NCI-H2081 (cell line): ENCODE measurements around the gene PITPNM2.

Experiments used
- DNase-seq, 2 experiments: peaks; one replicate each; lab custom pipeline; 2025; lab: John Stamatoyannopoulos, UW

Gene PITPNM2

DNA sequence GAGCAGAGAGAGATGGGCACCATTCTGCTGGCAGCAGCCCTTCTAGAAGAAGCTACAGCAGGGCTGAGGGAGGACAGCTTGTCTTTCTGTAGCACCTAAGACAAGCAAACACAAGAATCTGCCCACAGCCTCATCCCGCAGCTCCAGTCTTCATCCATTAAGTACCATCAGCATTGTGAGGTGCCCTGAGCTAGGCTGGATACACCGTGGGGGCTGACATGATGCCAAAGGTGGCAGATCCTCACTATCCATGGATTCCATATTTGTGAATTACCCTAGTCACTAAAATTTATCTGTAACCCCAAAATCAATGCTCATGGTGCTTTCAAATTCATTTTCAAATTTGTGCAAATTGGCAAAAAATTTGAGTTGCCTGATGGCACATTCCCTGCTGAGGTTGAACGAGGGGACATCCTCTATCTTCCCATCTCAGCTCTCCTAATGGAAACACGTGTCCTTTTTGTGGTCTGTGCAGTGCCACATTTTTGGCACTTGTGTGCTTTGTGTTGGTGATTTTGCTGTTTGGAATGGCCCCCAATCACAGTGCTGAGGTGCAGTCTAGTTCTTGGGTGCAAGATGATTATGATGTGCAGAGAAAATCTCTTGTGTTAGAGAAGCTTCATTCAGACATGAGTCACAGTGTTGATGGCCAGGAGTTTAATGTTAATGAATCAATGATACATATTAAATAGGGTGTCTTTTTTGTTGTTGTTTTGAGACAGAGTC lies 7.0 kb downstream of the PITPNM2 start:
- DNase-seq, result no peak

DNA sequence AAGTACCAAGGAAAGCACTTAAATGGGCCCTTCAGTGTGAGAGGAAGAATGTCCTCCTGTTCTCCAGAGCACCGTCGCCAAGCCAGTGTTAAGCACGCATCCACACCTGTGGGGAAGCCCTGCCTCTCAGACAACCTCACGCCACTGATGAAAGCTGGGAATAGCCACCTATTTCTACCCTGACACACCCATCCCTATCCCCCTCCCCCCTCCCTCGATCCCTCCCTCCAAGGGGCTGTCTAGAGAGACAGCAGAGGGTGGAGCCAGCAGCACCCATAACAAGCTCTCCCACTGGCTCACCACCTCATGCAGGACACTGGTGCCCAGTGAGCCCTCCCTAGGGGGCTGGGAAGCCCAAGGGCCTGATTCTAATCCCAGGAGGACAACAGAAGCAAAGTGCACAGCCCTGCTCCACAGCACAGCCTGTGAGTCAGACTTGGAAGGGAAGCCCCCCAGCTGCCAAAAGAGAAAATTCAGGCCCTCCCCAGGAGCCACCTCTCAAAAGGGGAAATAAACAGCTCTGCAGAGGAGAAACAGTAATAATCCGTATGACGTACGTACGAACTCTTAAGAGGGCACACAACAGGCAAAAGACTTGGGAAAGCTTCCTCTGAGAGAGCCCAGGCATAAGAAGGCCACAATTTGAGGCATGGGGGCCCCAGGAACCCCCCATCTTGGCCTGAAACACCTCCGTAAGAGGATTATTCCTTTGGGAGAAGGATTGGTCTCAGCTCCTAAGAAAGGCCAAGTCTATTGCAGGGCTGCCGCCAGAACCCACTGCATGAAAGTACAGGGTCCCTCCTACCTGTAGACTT lies 7.8 kb downstream of the PITPNM2 start:
- DNase-seq, result no peak

DNA sequence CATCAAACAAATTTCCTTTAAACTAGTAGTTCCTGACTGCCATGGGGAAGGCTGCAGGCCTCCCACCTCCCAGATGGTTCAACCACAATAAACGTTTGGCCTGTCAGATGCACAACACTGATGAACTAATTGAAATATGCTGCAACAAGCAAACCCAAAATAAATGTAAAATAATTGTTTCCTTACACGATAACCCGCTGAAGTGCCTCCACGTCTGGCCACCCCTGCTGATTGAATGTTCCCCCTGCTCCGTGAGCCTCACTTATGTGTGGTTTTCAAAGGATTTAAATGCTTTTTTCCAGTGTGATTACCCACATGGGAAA lies 8.4 kb downstream of the PITPNM2 start:
- DNase-seq, result no peak

DNA sequence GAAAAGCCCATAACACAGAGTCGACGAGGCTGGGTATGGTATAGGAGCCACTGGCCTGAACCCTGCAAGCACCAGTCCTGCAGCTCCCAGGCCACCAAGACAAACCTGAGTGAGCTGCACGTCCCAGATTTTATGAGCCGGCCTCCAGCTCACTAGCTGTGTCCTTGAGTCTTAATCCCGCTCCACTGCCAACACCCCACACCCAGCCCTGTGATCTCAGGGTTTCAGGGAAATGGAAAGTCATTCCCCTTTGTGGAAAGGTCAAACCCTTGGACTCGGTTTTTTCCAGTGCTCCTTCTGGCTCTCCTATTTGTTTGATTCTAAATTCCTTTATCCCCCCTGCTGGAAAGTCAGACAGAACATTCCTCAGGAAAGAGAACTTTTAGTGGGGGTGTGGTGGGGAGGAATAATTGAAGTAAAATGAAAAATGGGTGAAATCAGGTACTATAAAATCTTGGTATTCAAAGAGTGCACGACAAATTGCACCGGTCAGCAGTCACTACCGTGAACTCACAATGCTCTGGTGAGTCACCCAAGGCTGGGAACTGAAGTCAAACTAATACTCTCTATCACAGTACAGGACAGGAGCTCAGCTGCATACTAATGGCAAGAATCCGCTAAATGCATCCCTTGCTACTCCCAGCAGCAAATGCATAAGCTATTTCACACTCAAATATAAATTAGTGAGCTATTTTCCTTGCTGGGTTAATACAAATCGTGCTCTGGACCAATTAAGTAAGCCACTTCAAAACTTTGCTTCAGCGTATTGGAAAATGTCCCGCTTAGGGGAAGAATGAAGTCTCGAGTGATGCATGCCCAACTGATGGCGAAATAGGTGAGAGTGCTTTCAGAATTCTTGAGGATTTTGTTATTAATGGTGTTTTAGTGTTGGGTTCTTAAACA lies 9.0 kb downstream of the PITPNM2 start:
- no peak for DNase-seq

DNA sequence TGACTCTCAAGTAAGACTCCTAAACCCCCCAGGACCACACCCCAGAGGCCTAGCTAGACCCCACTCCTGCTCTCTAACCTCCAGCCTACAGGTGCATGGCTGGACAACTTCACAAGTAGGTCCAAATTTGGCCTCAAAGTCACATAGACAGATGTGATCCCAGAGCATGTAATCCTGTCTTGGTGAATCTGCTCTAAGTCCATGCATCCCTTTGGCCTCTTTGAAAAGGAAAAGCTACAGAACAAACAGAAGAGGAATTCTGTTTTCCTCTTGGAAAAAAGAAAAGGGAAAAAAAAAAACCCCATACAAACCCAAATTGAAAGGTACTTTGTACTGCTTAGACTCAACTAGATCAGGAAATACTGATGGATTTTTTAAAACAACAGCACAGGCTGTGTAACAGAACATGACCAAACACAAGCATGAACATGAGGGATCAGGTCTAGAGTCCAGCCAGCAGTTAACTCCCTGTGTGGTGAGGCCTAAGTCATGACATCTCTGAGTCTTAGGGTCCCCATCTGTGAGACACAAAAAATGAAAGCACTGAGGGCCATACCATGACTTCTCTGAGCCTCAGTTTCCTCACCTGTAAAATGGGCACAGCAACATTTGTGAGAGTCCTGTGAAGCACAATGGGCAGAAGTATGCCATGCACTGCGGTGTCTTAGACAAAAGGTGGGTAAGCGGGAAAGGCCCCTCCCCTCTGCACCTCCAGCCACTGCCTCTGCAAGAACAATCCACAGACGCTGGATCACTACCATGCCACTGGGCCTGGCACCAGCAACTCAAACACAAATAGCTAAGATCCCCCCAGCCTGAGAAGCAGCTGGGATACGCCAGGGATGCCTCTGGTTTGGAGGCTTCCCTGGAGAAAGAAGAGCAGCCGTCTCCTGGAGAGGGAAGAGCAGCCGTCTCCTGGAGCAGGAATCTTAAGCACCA lies 9.9 kb downstream of the PITPNM2 start:
- no peak for DNase-seq

DNA sequence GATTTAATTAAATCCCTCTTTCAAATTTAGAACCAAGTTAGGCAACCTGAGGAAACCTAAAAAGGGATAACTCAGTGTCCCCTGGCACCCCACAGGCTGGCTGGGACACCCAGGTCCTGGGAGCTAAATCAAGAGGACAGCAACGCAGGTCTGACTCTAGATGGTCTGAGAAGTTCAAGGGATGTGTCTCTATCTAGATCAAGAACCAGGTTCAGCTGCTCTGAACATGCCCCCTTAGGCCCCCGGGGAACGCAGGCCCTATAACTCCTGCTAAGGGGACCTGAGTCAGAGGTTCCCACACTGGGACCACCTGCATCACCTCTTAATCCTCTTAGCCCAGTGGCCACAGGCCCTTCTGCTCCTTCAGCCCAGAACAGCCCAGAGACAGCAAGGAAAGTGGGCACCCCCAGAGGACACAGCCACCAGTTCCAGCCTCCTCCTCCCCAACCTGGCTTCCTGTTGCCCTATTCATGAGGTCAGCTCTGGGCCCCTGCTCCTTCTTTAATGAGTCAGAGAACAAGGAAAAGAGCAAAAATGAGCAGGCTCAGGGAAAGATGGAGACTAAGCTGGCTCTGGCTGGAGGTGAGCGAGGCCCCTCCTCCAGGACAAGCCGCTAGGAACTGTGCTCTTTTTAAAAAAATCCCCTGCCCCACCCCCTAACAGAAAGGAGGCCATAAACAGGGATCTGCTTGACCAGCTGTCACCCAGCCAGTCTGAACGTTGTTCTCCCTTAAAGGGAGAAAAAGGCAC lies 10.8 kb downstream of the PITPNM2 start:
- DNase-seq, result no peak

DNA sequence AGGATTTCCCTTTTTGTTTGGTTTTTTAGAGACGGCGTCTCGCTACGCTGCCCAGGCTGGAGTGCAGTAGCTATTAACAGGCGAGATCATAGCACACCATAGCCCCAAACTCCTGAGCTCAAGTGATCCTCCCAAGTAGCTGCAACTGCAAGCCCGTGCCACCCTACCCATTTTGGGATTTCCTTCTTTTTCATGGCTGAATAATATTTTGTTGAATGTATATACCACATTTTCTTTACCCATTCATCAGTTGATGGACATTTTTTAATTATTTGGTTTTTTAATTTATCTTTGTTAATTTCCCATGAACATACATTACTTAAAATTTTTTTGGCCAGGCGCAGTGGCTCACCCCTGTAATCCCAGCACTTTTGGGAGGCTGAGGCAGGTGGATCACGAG lies 15.2 kb downstream of the PITPNM2 start:
- no peak for DNase-seq

DNA sequence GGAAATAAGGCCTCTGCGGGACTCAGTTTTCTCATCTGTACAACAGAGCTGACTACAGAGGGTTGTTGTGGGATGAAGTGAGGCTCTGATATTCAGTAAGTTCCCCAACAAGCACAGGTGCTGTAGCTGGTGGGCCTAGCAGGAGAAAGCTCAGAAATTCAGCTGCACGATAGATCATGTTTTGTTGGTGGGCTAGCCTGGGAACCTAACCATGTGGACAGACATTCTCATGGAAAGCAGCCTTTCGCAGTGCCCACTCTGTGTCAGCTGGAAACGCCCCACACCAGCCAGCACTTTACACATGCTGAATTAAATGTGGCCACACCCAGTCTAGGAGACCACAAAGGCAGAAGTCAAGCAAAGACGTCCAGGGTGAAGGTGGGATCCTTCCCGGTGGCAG lies 16.1 kb downstream of the PITPNM2 start:
- DNase-seq, result no peak

DNA sequence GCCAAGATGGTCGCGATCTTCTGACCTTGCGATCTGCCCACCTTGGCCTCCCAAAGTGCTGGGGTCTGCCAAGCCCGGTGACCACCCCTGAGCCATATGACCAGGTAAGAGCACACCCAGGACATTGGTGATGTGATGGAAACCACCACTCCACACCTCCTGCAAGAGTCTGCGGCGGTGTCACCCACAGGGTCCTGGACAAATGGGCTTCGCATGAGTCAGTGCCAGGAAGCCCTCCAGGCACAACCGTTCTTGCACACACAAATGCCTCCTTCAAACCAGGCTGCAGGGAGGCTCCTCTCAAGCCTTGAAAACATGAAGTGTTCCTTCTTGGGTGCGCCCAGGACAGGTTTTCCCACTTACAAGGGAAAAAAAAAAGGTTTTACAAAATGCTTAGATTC lies 16.6 kb downstream of the PITPNM2 start:
- DNase-seq, result no peak

DNA sequence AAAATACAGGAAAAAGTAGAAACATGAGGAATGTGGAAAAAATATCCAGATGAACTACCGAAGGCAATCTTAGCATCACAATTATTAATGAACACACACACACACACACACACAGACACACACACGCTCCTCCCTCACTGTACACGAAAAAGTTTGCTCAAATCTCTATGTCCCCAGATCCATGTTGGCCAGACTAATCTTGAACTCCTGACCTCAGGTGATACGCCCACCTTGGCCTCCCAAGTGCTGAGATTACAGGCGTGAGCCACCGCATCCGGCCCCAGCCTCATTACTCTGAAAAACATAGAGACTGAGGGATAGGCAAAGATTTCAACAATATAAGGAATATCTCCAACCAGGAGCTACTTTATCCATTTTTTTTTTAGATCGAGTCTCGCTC lies 17.2 kb downstream of the PITPNM2 start:
- no peak for DNase-seq

DNA sequence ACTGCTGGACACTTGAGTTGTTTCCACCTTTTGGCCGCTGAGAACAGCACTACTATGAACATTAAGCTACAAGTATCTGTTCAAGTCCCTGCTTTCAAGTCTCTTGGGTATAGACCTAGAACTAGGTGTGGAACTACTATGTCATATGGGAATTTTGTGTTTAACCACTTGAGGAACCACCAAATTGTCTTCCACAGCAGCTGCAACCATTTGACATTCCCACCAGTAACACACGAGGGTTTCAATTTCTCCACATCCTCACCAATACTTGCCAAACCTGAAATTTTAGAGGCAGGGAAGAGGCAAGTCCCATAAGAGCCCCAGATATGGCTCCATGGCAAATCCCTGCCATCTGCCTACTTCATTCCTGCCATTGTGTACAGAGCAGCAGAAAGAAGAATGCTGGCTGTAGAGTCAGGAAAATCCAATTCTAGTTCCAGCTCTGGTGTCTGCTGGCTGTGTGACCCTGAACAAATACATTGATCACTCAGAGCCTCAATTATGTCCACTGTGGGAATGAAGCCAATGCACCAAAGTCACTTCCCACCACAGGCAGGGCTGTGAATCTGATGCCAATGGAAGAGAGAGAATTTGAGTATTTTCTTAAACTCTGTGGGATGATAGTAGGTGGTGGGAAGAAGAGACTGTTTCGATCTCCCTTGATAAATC lies 17.8 kb downstream of the PITPNM2 start:
- no peak for DNase-seq

DNA sequence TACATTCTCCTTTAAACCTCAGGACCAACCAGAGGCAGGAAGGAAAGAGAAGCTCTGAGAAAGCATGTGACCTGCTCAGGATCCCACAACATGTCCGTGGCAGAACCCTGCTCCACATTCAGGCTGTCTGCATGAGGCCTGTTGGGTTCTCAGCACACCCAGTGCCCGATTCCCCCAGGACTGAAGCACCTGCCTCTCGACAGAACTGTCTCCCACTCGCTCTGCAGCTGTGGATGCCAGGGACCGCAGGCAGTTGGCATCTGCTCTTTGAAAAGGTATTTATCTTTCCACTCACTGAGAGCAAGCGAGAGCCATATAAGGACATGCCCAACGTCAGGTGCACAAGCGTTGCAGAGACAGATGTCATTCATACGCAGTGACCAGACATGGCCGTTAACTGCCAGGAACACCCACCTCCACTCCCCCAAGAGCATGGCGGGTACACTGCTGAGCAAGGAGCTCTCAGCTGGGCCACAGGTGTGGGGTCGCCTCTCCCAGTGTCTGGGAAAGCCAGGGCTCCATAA lies 18.9 kb downstream of the PITPNM2 start:
- DNase-seq, result peak; percentile 77 to 92

DNA sequence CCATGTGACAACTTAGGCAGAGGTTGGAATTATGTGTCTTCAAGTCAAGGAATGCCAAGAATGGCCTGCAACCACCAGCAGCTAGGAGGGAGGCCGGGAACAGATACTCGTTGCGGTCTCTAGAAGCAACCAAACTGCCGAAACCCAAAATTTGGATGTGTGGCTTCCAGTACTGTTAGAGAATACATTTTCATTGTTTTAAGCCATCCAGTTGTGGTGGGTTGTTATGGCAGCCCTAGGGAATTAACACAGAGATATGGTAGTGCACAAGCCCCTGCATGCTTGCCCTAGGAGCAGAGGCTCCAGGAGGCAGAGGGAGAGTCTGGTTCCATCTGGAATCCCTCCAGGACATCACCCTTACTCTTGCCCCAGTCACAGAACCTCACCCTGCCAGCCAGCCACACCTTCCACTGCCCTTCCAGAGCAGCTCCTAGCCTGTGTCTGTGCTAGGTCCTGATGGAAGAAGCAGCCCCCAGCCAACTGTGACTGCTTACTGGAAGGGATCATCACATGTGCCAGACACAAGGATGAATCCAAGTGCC lies 19.5 kb downstream of the PITPNM2 start:
- DNase-seq, result no peak

DNA sequence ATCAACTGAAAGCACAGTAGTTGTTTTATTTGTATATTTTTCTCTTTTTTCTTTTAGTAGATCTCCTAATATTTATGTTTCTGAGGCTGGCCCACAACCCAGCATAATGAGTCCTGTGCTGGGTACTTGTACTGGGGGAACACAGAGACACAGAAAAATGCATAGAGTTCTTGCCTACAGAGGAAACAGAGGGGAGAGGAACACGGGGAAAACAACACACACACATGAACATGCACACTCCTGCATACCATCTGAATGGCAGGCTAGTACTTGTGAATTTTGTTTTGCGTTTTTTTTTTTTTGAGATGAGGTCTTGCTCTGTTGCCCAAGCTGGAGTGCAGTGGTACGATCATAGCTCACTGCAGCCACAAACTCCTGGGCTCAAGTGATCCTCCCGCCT lies 21.3 kb downstream of the PITPNM2 start:
- DNase-seq, result no peak

DNA sequence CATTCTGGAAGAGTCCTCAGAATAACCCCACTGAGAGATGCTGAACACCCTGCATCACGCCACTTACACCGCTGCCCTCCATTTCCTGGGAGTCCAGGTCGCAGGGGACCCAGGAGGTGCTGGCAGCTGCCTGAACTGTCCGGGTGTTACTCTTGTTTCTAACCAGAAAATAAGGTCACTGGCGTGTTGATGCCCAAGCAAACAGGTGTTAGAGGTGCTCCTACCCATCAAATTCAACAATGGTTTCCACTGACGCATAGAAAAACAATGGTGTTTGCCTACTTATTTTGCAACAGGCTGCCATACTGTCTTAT lies 23.8 kb downstream of the PITPNM2 start:
- DNase-seq, result no peak

DNA sequence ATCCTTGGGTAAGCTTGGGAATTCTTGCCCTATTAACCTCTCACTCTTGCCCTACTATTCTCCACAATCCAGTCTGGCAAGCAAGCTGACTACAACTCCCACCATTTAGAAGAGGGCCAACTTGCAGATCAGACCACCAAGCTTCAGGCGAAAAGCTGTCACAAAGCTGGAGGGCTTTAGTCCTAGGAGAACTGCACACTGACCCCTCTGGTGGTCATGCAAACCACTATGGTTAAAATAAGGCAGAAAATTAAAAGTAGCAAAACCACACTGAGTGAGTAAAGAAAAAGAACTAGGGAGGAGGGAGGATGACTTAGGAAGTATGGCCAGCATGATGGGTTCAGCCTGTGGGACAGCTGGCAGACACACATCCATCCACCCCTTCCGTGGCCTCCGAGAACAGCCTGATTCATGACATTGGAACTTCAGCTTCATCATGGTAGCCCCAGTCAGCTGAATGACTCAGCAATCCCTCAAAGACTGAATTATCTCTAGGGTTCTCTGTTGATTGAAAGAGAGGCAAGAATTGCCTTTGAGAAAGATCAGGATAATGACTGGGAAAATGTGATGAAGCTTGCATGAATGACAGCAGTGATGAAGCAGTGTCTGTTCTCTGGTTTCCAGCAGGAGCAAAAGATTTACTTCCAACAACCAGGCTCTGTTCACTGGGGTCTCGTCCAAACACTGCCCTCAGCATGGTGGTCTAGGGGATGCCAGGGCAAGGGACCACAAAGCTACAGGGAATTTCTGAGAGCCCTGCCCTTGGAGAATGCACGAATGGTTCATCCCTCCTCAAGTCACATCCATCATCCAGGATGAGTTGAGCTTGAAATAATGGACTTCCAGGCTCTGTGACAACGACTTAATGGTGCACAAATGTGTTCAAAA lies 24.4 kb downstream of the PITPNM2 start:
- no peak for DNase-seq

DNA sequence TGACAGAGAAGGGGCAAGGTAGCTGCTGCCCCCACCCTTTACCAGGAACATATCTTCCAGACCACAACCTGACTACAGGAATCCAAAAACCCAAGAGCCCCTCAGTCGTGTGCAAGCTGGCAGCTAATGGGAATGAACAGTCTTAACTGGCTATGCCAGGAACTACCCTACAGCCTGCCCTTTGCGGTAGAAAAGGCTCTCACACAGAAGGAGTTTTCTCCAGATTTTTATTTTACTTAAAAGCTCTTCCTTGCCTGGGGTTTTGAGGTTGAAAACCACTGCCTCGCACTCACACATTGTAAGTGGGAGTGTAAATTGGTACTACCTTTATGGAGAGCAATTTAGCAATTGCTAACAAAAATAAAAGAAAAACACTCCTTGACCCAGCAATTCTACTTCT lies 28.3 kb downstream of the PITPNM2 start:
- DNase-seq, result no peak

DNA sequence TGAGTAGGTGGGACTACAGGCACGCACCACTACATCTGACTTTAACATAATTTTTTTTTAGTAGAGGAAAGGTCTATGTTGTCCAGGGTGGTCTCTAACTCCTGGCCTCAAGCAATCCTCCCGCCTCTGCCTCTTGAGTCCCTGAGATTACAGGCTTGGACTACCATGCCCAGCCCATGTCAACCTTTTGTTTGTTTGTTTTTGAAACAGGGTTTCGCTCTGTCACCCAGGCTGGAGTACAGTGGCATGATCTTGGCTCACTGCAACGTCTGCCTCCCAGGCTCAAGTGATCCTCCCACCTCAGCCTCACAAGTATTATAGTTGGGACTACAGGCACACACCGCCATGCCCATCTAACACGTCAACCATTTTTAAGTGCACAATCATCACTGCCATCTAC lies 29.2 kb downstream of the PITPNM2 start:
- DNase-seq, result no peak
